Activated T-cell treated with anti-CD3 and anti-CD28 coated beads, Interleukin-2, amount 50 U/mL, for 4 hours (primary cell): ENCODE measurements around the gene ACO2. TPM values are rescaled to one million over a fixed set of nuclear protein-coding genes. Genes with fewer than 3 reads are reported as not detected.
A peak's percentile ranks its signal among the peaks of the same experiment; 100 is the strongest.

ENCODE experiments used
- ATAC-seq, 2 donors: fragments of 200-7000 bp; cut with Tn5 transposase; one replicate each; pipeline ENCODE4 v1.10.0; 2021
- DNase-seq: peaks from one replicate; pipeline ENCODE4 v3.0.0-alpha.2; 2020
- H3K27me3 Mint-ChIP-seq: one replicate; pipeline ENCODE4 v1.8.0; 2021; ENCODE audit warnings: low read depth, mixed read lengths
- H3K36me3 Mint-ChIP-seq: one replicate; pipeline ENCODE4 v1.8.0; 2022; ENCODE audit warnings: mixed read lengths; ENCODE audit not compliant: insufficient read depth
- H3K4me1 Mint-ChIP-seq: one replicate; pipeline ENCODE4 v1.8.0; 2021; ENCODE audit warnings: low read depth, mixed read lengths
- H3K4me3 Mint-ChIP-seq: one replicate; pipeline ENCODE4 v1.8.0; 2021; ENCODE audit warnings: mild to moderate bottlenecking, moderate library complexity, mixed read lengths
- H3K9me3 Mint-ChIP-seq: one replicate; pipeline ENCODE4 v1.8.0; 2021; ENCODE audit warnings: mixed read lengths
- total RNA-seq, 3 donors: library from RNA; stranded (reverse); gene quantifications; one replicate each; pipeline ENCODE4 v1.2.1, GENCODE V29; 2021

Gene ACO2
- total RNA-seq, 3 donors from 2014 or later = 128 to 133 (median 130) TPM

GRCh38 chr22:41471568-41471967 is 2.7 kb downstream of the ACO2 start:
- Mint-ChIP-seq H3K36me3 (peaks cover 20% of the 10 kb centered on the region), H3K9me3 (no peaks in the 10 kb centered on the region), H3K27me3 (no peaks in the 10 kb centered on the region), H3K4me3 (no peak overlapping the region), H3K4me1 (peaks cover 36% of the 10 kb centered on the region)
- no peak for DNase-seq
- ATAC-seq = no peak

DNA sequence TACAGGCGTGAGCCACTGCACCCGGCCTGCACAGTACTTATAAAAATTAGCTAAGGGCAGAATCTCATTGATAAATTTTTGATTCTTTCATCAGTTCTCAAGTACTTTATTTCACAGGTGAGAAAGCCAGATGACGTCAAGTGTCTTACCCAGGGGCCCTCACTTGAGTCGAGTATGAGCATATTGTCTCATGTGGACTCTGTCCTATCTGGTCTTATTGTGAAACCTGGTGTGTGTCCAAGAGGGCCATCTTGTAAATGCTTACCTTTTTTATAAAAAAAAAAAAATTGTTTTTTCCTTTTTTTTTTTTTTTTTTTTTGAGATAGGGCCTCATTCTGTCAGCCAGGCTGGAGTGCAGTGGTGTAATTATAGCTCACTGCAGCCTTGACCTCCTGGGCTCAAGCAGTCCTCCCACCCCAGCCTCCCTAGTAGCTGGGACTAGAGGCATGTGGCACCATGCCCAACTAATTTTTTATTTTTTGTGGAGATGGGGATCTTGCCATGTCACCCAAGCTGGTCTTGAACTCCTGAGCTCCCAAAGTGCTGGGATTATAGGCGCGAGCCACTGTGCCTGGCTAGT is 6.0 kb downstream of the ACO2 start:
- H3K4me3 Mint-ChIP-seq = no peak overlapping the region

DNA sequence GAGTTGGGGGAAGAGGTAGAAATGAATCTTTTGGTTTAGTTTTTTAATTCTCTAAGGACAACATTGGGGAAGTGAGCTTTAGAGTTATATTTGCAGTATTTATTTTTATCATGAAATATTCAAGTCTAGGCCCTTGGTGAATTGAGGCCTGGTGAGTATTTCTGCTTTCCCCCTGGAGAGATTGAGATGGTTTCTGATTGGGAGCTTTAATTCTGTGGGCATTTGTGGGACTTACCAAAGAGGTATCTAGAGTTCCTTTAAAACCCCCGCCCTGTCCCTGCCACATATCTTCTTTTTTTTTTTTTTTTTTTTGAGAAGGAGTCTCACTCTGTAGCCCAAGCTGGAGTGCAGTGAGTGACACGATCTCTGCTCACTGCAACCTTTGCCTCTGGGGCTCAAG is 9.6 kb downstream of the ACO2 start:
- DNase-seq (no peak), ATAC-seq (no peak)
- H3K9me3 Mint-ChIP-seq = no peaks in the 10 kb centered on the region
- no peaks in the 10 kb centered on the region for H3K27me3 Mint-ChIP-seq
- H3K4me1 Mint-ChIP-seq = peaks cover 37% of the 10 kb centered on the region
- peaks cover 5% of the 10 kb centered on the region for H3K36me3 Mint-ChIP-seq
- H3K4me3 Mint-ChIP-seq = no peak overlapping the region

More for the DNA sequence above, 6.0 kb downstream of the ACO2 start:
- DNase-seq = no peak
- ATAC-seq = no peak
- Mint-ChIP-seq H3K4me1 (peaks cover 33% of the 10 kb centered on the region), H3K36me3 (peaks cover 5% of the 10 kb centered on the region), H3K9me3 (no peaks in the 10 kb centered on the region), H3K27me3 (no peaks in the 10 kb centered on the region)

GRCh38 chr22:41478891-41479521 is 10.1 kb downstream of the ACO2 start:
- peaks cover under 1% of the 10 kb centered on the region for H3K36me3 Mint-ChIP-seq
- peaks cover 35% of the 10 kb centered on the region for H3K4me1 Mint-ChIP-seq
- H3K9me3 Mint-ChIP-seq = no peaks in the 10 kb centered on the region
- no peak overlapping the region for H3K4me3 Mint-ChIP-seq
- ATAC-seq = peak; percentile 23 to 28
- H3K27me3 Mint-ChIP-seq = no peaks in the 10 kb centered on the region
- no peak for DNase-seq

DNA sequence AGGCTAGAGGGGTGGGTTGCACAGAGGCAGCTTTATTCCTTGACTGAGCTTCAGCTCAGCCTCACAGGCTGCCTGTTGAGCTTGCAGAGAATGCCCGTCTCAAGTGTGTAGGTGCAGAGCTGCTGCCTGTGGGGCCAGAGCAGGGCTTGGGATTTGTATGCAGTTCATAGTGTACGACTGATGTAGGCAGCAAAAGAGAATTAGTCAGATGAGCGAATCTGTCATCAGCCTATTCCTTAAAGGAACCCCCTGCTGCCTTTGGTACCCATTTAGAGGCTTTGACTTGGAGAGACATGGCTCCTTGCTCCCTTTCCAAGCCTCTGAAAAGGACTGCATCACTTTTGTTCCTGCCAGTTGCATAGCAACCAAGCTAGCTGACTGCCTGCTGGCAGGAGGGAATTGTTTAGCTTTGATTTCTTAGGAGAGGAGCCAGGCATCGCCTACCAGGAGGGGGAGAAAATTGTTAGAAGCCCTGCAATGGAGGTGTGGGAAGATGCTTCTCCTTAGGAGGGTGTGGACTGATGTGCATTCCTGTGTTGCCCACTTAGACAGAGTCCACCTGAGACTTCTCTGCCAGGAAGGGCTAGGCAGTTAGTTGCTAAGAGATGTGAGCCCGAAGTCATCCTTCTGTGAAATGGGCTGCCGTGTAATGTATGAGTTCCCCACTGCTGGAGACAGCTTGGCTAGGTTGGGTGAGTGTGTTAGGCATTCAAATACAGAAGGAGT is 10.9 kb downstream of the ACO2 start:
- peaks cover 38% of the 10 kb centered on the region for H3K4me1 Mint-ChIP-seq
- no peaks in the 10 kb centered on the region for H3K27me3 Mint-ChIP-seq
- no peaks in the 10 kb centered on the region for H3K36me3 Mint-ChIP-seq
- no peak for ATAC-seq
- no peak overlapping the region for H3K4me3 Mint-ChIP-seq
- no peak for DNase-seq
- H3K9me3 Mint-ChIP-seq = no peaks in the 10 kb centered on the region

- H3K4me1 Mint-ChIP-seq = peaks cover 41% of the 10 kb centered on the region
Observed at GRCh38 chr22:41480397-41480735, 11.4 kb downstream of the ACO2 start.

DNA sequence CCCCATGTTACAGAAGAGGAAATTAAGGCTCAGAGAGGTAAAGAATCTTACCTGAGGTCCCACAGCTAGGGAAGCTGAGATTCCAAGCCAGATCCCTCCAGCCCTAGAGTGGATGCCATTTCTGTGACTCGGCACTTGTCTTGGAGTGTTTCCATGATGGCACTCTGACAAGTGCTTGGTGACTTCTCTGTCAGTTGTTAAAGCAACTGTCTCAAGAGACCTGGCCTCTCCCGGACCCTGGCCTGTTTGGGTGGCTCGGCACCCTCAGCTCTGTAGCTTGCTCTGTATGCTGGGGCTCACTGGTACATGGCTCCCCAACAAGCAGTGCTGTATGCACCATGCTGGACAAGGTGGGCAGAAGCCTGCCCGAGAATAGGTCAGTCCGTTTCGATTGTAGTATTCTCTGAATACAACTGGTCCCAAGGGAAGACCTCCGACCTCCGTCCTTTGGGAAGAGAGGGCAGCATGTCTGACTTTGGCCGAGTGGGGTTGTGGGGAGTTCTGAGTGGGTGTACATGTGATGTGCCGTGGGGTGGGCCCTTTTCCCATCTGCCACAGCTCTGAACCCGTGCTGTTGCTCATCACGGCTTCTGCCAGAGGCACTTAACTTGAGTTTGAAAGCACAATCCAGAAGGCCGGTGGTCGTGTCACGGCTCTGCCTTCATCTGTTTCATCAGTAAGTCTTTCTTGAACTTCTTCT is 12.4 kb downstream of the ACO2 start:
- no peak for DNase-seq
- Mint-ChIP-seq H3K4me3 (no peak overlapping the region), H3K27me3 (no peaks in the 10 kb centered on the region), H3K36me3 (peaks cover 3% of the 10 kb centered on the region), H3K4me1 (peaks cover 46% of the 10 kb centered on the region), H3K9me3 (no peaks in the 10 kb centered on the region)
- no peak for ATAC-seq

More at GRCh38 chr22:41480397-41480735, 11.4 kb downstream of the ACO2 start:
- no peak for ATAC-seq
- no peaks in the 10 kb centered on the region for H3K27me3 Mint-ChIP-seq
- no peaks in the 10 kb centered on the region for H3K36me3 Mint-ChIP-seq
- H3K4me3 Mint-ChIP-seq = no peak overlapping the region
- no peaks in the 10 kb centered on the region for H3K9me3 Mint-ChIP-seq
- DNase-seq = no peak

- DNase-seq (no peak), ATAC-seq (no peak)
- Mint-ChIP-seq H3K9me3 (no peaks in the 10 kb centered on the region), H3K4me3 (no peak overlapping the region), H3K36me3 (peaks cover 3% of the 10 kb centered on the region), H3K4me1 (peaks cover 49% of the 10 kb centered on the region), H3K27me3 (no peaks in the 10 kb centered on the region)
Observed at GRCh38 chr22:41481925-41482318, 13.0 kb downstream of the ACO2 start.

- DNase-seq (no peak), ATAC-seq (no peak)
- no peak overlapping the region for H3K4me3 Mint-ChIP-seq
- no peaks in the 10 kb centered on the region for H3K27me3 Mint-ChIP-seq
- H3K4me1 Mint-ChIP-seq = peaks cover 54% of the 10 kb centered on the region
- peaks cover 6% of the 10 kb centered on the region for H3K36me3 Mint-ChIP-seq
- H3K9me3 Mint-ChIP-seq = no peaks in the 10 kb centered on the region
Observed at GRCh38 chr22:41482319-41482935, 13.5 kb downstream of the ACO2 start.

GRCh38 chr22:41485033-41485432 is 16.1 kb downstream of the ACO2 start:
- Mint-ChIP-seq H3K9me3 (no peaks in the 10 kb centered on the region), H3K4me3 (no peak overlapping the region), H3K4me1 (peaks cover 52% of the 10 kb centered on the region), H3K27me3 (no peaks in the 10 kb centered on the region), H3K36me3 (peaks cover 15% of the 10 kb centered on the region)
- DNase-seq = no peak
- no peak for ATAC-seq

- H3K4me1 Mint-ChIP-seq = peaks cover 45% of the 10 kb centered on the region
- H3K9me3 Mint-ChIP-seq = no peaks in the 10 kb centered on the region
- DNase-seq (no peak), ATAC-seq (no peak)
- H3K36me3 Mint-ChIP-seq = peaks cover 15% of the 10 kb centered on the region
- no peak overlapping the region for H3K4me3 Mint-ChIP-seq
- H3K27me3 Mint-ChIP-seq = no peaks in the 10 kb centered on the region
Observed at GRCh38 chr22:41487037-41487935, 18.4 kb downstream of the ACO2 start.

GRCh38 chr22:41488076-41488475 is 19.2 kb downstream of the ACO2 start:
- H3K36me3 Mint-ChIP-seq = peaks cover 15% of the 10 kb centered on the region
- no peaks in the 10 kb centered on the region for H3K9me3 Mint-ChIP-seq
- DNase-seq (no peak), ATAC-seq (no peak)
- no peak overlapping the region for H3K4me3 Mint-ChIP-seq
- no peaks in the 10 kb centered on the region for H3K27me3 Mint-ChIP-seq
- H3K4me1 Mint-ChIP-seq = peaks cover 37% of the 10 kb centered on the region

- Mint-ChIP-seq H3K4me3 (no peak overlapping the region), H3K27me3 (no peaks in the 10 kb centered on the region), H3K36me3 (peaks cover 15% of the 10 kb centered on the region), H3K9me3 (no peaks in the 10 kb centered on the region), H3K4me1 (peaks cover 35% of the 10 kb centered on the region)
- ATAC-seq (no peak), DNase-seq (no peak)
Observed at GRCh38 chr22:41488596-41489385, 19.9 kb downstream of the ACO2 start.
